HG03066 (cell line): Measurements from ENCODE around the gene MALRD1.

Experiments
- ATAC-seq: cut with Tn5 transposase; IDR thresholded peaks from one replicate; pipeline ENCODE4 v1.9.1; 2021; ENCODE audit warnings: low read depth; ENCODE audit not compliant: unreplicated experiment

Gene MALRD1

GRCh38 chr10:19329475-19329874 lies 280.9 kb downstream of the MALRD1 start:
- no peak for ATAC-seq

GRCh38 chr10:19332304-19332703 lies 283.7 kb downstream of the MALRD1 start:
- ATAC-seq, result no peak

GRCh38 chr10:19333631-19334030 lies 285.0 kb downstream of the MALRD1 start:
- no peak for ATAC-seq

- ATAC-seq, result no peak
These were observed 299.0 kb downstream of the MALRD1 start for GRCh38 chr10:19347621-19348020.

- ATAC-seq, result no peak
These were observed 318.6 kb downstream of the MALRD1 start for GRCh38 chr10:19367176-19367575.

- no peak for ATAC-seq
These were observed 325.4 kb downstream of the MALRD1 start for GRCh38 chr10:19373988-19374387.

- no peak for ATAC-seq
These were observed 337.3 kb downstream of the MALRD1 start for GRCh38 chr10:19385846-19386450.

GRCh38 chr10:19408924-19409323 lies 360.3 kb downstream of the MALRD1 start:
- ATAC-seq, result no peak

GRCh38 chr10:19411119-19411518 lies 362.5 kb downstream of the MALRD1 start:
- no peak for ATAC-seq

- ATAC-seq, result no peak
These were observed 363.9 kb downstream of the MALRD1 start for GRCh38 chr10:19412531-19412930.

GRCh38 chr10:19416164-19416563 lies 367.6 kb downstream of the MALRD1 start:
- ATAC-seq, result no peak

GRCh38 chr10:19417740-19418139 lies 369.1 kb downstream of the MALRD1 start:
- ATAC-seq, result no peak

GRCh38 chr10:19421674-19422073 lies 373.1 kb downstream of the MALRD1 start:
- ATAC-seq, result no peak

GRCh38 chr10:19426034-19426433 lies 377.4 kb downstream of the MALRD1 start:
- no peak for ATAC-seq

- no peak for ATAC-seq
These were observed 383.2 kb downstream of the MALRD1 start for GRCh38 chr10:19431622-19432351.

- ATAC-seq, result peak; percentile 50
These were observed 401.3 kb downstream of the MALRD1 start for GRCh38 chr10:19449860-19450259.

- ATAC-seq, result no peak
These were observed 402.8 kb downstream of the MALRD1 start for GRCh38 chr10:19451356-19451755.

GRCh38 chr10:19451937-19452336 lies 403.3 kb downstream of the MALRD1 start:
- no peak for ATAC-seq

- ATAC-seq, result no peak
These were observed 405.4 kb downstream of the MALRD1 start for GRCh38 chr10:19453967-19454366.

- ATAC-seq, result no peak
These were observed 413.0 kb downstream of the MALRD1 start for GRCh38 chr10:19461588-19461987.

- no peak for ATAC-seq
These were observed 418.1 kb downstream of the MALRD1 start for GRCh38 chr10:19466709-19467108.

GRCh38 chr10:19468413-19468812 lies 419.8 kb downstream of the MALRD1 start:
- no peak for ATAC-seq
